GM18861 (cell line): Measurements from ENCODE around the gene KRTAP6-1.

Experiments
- ATAC-seq: cut with Tn5 transposase; IDR thresholded peaks from one replicate; pipeline ENCODE4 v1.9.1; 2021; ENCODE audit not compliant: unreplicated experiment

The KRTAP6-1 gene

DNA sequence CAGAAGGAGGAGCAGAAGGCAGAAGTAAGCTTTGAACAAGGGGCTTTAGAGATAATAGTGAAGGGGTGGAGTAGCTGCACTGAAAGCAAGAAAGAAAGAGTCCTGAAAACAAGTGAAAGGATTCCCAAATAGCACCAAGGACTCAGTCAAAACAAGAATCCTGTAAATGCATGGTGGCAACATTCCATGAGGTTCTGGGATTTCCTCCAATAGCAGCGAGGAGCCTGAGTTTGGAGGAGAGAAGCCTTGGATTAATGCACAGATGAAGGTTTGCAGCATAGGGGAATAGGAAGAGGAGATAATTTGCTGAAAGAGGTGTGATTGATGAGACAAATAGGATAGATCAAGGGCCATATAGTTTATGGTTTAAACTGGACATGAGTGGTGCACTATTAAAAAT, 34.4 kb downstream of the KRTAP6-1 start:
- ATAC-seq, result no peak

DNA sequence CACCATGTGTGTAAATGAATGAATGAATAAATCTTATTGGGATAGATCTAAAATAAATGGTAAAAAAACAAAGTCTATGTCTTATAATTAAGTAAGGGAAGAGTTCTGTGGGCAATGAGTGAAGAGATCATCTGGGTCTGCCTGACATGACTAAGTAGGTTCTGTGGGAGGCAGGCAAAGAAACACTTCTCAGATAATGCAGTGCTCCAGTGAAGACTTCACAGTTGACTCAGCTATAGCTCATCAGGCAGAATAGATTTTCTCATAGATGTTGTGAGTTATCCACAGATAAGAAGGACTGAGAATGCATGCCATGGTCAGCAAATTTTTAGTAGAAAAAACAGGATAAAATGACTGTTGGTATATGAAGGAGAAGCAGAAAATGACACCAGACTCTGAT, 36.0 kb downstream of the KRTAP6-1 start:
- no peak for ATAC-seq

GRCh38 chr21:30567617-30568016, 46.1 kb downstream of the KRTAP6-1 start:
- no peak for ATAC-seq

GRCh38 chr21:30563630-30564029, 50.1 kb downstream of the KRTAP6-1 start:
- no peak for ATAC-seq
